Effector memory CD8-positive, alpha-beta T cell (primary cell): Measurements from ENCODE around the gene CLOCK.
A peak's percentile ranks its signal among the peaks of the same experiment; 100 is the strongest.

ENCODE experiments used
- ATAC-seq: fragments of 150-1000 bp; cut with Tn5 transposase; replicated peaks from 2 replicates; pipeline ENCODE4 v1.10.0; 2021; ENCODE audit warnings: mild to moderate bottlenecking, moderate library complexity
- DNase-seq, 3 experiments: peaks; one replicate each; pipeline ENCODE4 v3.0.0; 2021
- H3K27ac Mint-ChIP-seq, 2 donors: one replicate each; pipeline ENCODE4 v1.8.0; 2022; ENCODE audit warnings: mild to moderate bottlenecking in 2 of 2, mixed read lengths in 2 of 2, moderate library complexity in 2 of 2
- H3K27me3 Mint-ChIP-seq, 2 donors: one replicate each; pipeline ENCODE4 v1.8.0; 2022; ENCODE audit warnings: mixed read lengths in 2 of 2
- H3K36me3 Mint-ChIP-seq: one replicate; pipeline ENCODE4 v1.8.0; 2022; ENCODE audit warnings: mild to moderate bottlenecking, moderate library complexity, mixed read lengths; ENCODE audit not compliant: insufficient read depth
- H3K4me1 Mint-ChIP-seq, 2 donors: one replicate each; pipeline ENCODE4 v1.8.0; 2022; ENCODE audit warnings: low read depth in 2 of 2, mixed read lengths in 2 of 2
- H3K4me3 Mint-ChIP-seq, 2 donors: one replicate each; pipeline ENCODE4 v1.8.0; 2022; ENCODE audit warnings: mild to moderate bottlenecking in 2 of 2, mixed read lengths in 2 of 2, moderate library complexity in 2 of 2
- H3K9me3 Mint-ChIP-seq, 2 donors: one replicate each; pipeline ENCODE4 v1.8.0; 2022; ENCODE audit warnings: mixed read lengths in 2 of 2

Gene CLOCK

GRCh38 chr4:55530167-55530566 lies 16.5 kb downstream of the CLOCK start:
- H3K4me1 Mint-ChIP-seq: peaks cover 8 to 18% of the 10 kb centered on the region in 2 donors
- no peak for ATAC-seq
- H3K27ac Mint-ChIP-seq: no peak overlapping the region
- no peaks in the 10 kb centered on the region for H3K36me3 Mint-ChIP-seq
- no peak for DNase-seq
- peaks cover 0 to 2% of the 10 kb centered on the region in 2 donors for H3K9me3 Mint-ChIP-seq
- H3K4me3 Mint-ChIP-seq: no peak overlapping the region
- no peaks in the 10 kb centered on the region for H3K27me3 Mint-ChIP-seq

DNA sequence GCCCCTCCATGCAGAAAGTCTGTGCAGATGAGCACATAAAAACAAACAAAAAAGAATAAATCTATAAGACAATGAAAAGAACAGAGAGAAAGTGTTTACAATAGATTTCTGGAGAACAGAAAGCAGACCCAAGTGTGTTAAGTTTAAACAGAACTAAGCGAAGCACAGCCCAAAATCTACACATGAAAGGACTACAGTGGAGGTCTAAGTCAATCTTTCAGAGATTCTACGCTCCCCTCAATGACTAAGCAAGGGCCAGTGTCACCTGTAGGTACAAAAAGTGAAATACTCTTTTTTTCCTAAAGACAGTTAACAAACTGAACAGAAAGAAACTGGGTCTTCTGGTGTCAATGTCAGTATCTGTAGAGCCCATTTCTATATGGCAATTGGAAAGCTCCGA lies 18.2 kb downstream of the CLOCK start:
- no peak for DNase-seq
- Mint-ChIP-seq H3K27ac (no peak overlapping the region), H3K27me3 (no peaks in the 10 kb centered on the region), H3K4me3 (no peak overlapping the region), H3K4me1 (peaks cover 8 to 18% of the 10 kb centered on the region in 2 donors), H3K9me3 (no peaks in the 10 kb centered on the region), H3K36me3 (no peaks in the 10 kb centered on the region)
- no peak for ATAC-seq

- Mint-ChIP-seq H3K27ac (no peak overlapping the region), H3K9me3 (no peaks in the 10 kb centered on the region), H3K27me3 (no peaks in the 10 kb centered on the region), H3K4me1 (peaks cover 7 to 12% of the 10 kb centered on the region in 2 donors), H3K36me3 (no peaks in the 10 kb centered on the region), H3K4me3 (no peak overlapping the region)
- DNase-seq (no peak), ATAC-seq (no peak)
Measured at GRCh38 chr4:55524844-55525571, 21.7 kb downstream of the CLOCK start.

DNA sequence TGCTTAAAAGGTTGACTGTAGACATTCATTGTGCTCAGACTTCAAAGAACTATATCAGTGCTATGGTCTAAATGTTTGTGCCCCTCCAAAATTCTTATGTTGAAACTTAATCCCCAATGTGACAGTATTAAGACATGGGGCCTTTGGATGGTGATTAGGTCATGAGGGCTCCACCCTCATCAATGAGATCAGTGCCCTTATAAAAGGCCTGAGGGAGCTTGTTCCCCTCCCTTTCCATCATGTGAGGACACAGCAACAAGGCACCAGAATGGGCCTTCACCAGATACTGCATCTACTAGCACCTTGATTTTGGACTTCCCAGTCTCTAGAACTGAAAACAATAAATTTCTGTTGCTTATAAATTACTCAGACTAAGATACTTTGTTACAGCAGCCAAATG lies 28.3 kb downstream of the CLOCK start:
- Mint-ChIP-seq H3K36me3 (peaks cover 3% of the 10 kb centered on the region), H3K4me1 (peaks cover 9 to 13% of the 10 kb centered on the region in 2 donors), H3K27ac (no peak overlapping the region), H3K9me3 (no peaks in the 10 kb centered on the region), H3K27me3 (no peaks in the 10 kb centered on the region), H3K4me3 (no peak overlapping the region)
- ATAC-seq (no peak), DNase-seq (no peak)

GRCh38 chr4:55517526-55518229 lies 29.0 kb downstream of the CLOCK start:
- DNase-seq: no peak
- no peak overlapping the region for H3K27ac Mint-ChIP-seq
- H3K36me3 Mint-ChIP-seq: peaks cover 3% of the 10 kb centered on the region
- ATAC-seq: no peak
- no peaks in the 10 kb centered on the region for H3K9me3 Mint-ChIP-seq
- H3K4me3 Mint-ChIP-seq: no peak overlapping the region
- H3K4me1 Mint-ChIP-seq: peaks cover 10% of the 10 kb centered on the region in 2 donors
- H3K27me3 Mint-ChIP-seq: no peaks in the 10 kb centered on the region

GRCh38 chr4:55512922-55513571 lies 33.7 kb downstream of the CLOCK start:
- Mint-ChIP-seq H3K27me3 (no peaks in the 10 kb centered on the region), H3K4me3 (no peak overlapping the region), H3K36me3 (peaks cover 3% of the 10 kb centered on the region), H3K27ac (no peak overlapping the region), H3K9me3 (no peaks in the 10 kb centered on the region), H3K4me1 (peaks cover 16 to 21% of the 10 kb centered on the region in 2 donors)
- DNase-seq (no peak), ATAC-seq (no peak)

- no peak for DNase-seq
- H3K27me3 Mint-ChIP-seq: no peaks in the 10 kb centered on the region
- ATAC-seq: no peak
- H3K4me1 Mint-ChIP-seq: peaks cover 13 to 18% of the 10 kb centered on the region in 2 donors
- H3K4me3 Mint-ChIP-seq: no peak overlapping the region
- no peak overlapping the region for H3K27ac Mint-ChIP-seq
- peaks cover 3% of the 10 kb centered on the region for H3K36me3 Mint-ChIP-seq
- no peaks in the 10 kb centered on the region for H3K9me3 Mint-ChIP-seq
Measured at GRCh38 chr4:55512077-55512476, 34.6 kb downstream of the CLOCK start.

DNA sequence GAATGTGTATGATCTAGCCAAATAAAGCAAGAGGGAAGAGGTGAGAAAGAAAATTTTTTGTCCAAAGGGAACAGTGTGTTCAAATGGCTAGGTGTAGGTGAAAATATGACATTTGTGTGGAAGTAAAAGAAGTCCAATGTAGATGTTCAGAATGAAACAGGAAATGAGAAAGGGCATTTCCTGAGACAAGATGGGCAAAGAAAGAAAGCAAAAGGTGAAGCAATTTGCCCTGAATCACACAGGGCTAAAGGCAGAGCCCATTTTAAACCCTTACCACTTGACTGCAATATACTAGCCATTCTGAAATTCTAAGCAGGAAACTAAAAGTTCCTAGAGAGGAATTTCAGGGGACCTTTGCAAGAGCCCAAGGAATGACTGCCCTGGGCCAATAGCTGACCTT lies 36.0 kb downstream of the CLOCK start:
- Mint-ChIP-seq H3K4me3 (no peak overlapping the region), H3K9me3 (no peaks in the 10 kb centered on the region), H3K27ac (peak overlapping the region in 1 of 2 donors; percentile 21), H3K36me3 (peaks cover 2% of the 10 kb centered on the region), H3K27me3 (no peaks in the 10 kb centered on the region), H3K4me1 (peaks cover 13 to 23% of the 10 kb centered on the region in 2 donors)
- ATAC-seq: no peak
- DNase-seq: no peak

DNA sequence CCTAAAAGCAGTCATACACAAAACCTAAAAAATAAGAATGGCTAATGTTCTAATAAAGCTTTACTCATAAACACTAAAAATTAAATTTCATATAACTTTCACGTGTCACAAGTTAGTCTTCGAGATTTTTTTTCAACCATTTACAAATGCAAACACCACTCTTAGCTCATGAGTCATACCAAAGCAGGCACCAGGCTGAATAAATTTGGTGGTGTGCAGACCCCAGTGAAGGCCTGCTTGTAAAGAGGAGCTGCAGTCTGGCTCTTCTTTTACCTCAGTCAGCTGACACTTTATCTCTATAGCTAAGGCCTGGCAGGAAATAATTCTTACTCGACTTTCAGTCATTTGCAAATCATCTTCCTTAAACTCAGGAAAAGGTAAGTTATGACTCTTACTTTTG lies 37.4 kb downstream of the CLOCK start:
- Mint-ChIP-seq H3K36me3 (peaks cover 2% of the 10 kb centered on the region), H3K4me3 (no peak overlapping the region), H3K9me3 (no peaks in the 10 kb centered on the region), H3K27ac (peak overlapping the region in 1 of 2 donors; percentile 41), H3K4me1 (peaks cover 13 to 21% of the 10 kb centered on the region in 2 donors), H3K27me3 (no peaks in the 10 kb centered on the region)
- ATAC-seq: no peak
- no peak for DNase-seq

DNA sequence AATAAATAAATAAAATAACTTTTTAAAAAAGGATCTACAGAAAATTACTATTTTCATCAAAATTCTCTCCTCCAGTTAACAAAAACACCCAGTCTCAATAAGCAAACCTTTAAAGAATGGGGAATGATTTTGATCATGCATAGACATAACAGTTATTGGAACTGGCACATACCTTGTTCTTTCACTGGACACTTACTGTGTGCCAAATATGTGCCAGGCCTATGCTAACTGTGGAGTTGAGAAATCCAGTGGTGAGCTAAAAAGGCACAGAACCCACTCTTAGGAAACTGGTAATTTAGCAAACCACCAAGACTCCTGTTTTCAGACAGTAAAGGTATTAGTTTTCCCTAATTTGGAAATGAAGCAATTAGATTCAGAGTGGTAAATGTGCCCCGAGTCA lies 39.1 kb downstream of the CLOCK start:
- Mint-ChIP-seq H3K9me3 (no peaks in the 10 kb centered on the region), H3K36me3 (peaks cover 3% of the 10 kb centered on the region)

GRCh38 chr4:55503169-55503568 lies 43.5 kb downstream of the CLOCK start:
- no peak for DNase-seq
- Mint-ChIP-seq H3K4me1 (peaks cover 8 to 10% of the 10 kb centered on the region in 2 donors), H3K9me3 (no peaks in the 10 kb centered on the region), H3K4me3 (no peak overlapping the region), H3K36me3 (peaks cover 6% of the 10 kb centered on the region), H3K27me3 (no peaks in the 10 kb centered on the region), H3K27ac (no peak overlapping the region)
- no peak for ATAC-seq

More for the DNA sequence above, 39.1 kb downstream of the CLOCK start:
- Mint-ChIP-seq H3K4me1 (peaks cover 16 to 25% of the 10 kb centered on the region in 2 donors), H3K27ac (no peak overlapping the region), H3K4me3 (no peak overlapping the region), H3K27me3 (no peaks in the 10 kb centered on the region)
- DNase-seq (no peak), ATAC-seq (no peak)

DNA sequence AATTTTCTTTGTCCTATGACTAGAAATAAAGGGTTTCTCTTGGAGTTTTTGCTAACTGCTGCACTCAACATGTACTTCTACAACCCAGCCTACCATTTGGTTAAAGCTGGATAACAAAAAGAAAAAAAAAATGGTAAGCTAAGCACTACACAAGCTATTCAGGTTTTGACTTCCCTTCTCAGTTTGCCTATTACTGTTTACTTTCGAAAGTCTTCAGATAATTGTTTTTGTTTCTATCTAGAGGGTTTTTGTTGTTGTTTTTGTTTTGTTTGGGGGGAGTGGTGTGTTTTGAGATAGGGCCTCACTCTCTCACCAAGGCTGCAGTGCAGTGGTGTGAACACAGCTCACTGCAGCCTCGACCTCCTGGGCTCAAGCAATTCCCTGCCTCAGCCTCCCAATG lies 46.6 kb downstream of the CLOCK start:
- H3K36me3 Mint-ChIP-seq: peaks cover 3% of the 10 kb centered on the region
- no peak for DNase-seq
- H3K4me3 Mint-ChIP-seq: no peak overlapping the region
- ATAC-seq: no peak
- no peak overlapping the region for H3K27ac Mint-ChIP-seq
- no peaks in the 10 kb centered on the region for H3K9me3 Mint-ChIP-seq
- H3K4me1 Mint-ChIP-seq: peaks cover 8 to 12% of the 10 kb centered on the region in 2 donors
- H3K27me3 Mint-ChIP-seq: no peaks in the 10 kb centered on the region

GRCh38 chr4:55499495-55499894 lies 47.2 kb downstream of the CLOCK start:
- H3K36me3 Mint-ChIP-seq: peaks cover 3% of the 10 kb centered on the region
- no peak for ATAC-seq
- no peak overlapping the region for H3K27ac Mint-ChIP-seq
- no peak for DNase-seq
- H3K9me3 Mint-ChIP-seq: no peaks in the 10 kb centered on the region
- no peaks in the 10 kb centered on the region for H3K27me3 Mint-ChIP-seq
- H3K4me3 Mint-ChIP-seq: no peak overlapping the region
- peaks cover 8 to 12% of the 10 kb centered on the region in 2 donors for H3K4me1 Mint-ChIP-seq

DNA sequence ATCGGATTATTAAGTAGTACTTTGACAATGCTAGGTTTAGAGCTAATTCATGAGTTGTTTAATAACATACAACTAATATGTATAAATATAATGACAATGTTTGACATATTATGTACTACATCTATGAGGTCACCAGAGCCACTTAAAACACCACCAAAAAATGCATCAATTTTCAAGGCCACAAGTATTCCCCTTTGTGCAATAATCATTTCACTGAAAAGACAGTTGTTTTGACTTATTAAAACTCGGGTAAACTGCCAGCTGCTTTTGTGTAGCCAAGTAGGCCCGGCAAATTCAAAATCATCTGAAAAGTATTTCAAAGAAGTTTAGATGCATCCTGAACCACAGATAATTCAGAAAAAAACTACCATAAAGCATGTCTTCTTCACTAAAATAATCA lies 48.7 kb downstream of the CLOCK start:
- ATAC-seq: no peak
- Mint-ChIP-seq H3K36me3 (peaks cover 3% of the 10 kb centered on the region), H3K9me3 (no peaks in the 10 kb centered on the region), H3K27me3 (no peaks in the 10 kb centered on the region), H3K4me3 (no peak overlapping the region), H3K27ac (no peak overlapping the region), H3K4me1 (peaks cover 8 to 9% of the 10 kb centered on the region in 2 donors)
- DNase-seq: no peak
